HG02763 (cell line): ENCODE data around the gene TMED4.

Experiments used
- ATAC-seq: cut with Tn5 transposase; IDR thresholded peaks from one replicate; pipeline ENCODE4 v1.9.1; 2021; ENCODE audit warnings: mild to moderate bottlenecking, moderate library complexity; ENCODE audit not compliant: unreplicated experiment

Gene TMED4

DNA sequence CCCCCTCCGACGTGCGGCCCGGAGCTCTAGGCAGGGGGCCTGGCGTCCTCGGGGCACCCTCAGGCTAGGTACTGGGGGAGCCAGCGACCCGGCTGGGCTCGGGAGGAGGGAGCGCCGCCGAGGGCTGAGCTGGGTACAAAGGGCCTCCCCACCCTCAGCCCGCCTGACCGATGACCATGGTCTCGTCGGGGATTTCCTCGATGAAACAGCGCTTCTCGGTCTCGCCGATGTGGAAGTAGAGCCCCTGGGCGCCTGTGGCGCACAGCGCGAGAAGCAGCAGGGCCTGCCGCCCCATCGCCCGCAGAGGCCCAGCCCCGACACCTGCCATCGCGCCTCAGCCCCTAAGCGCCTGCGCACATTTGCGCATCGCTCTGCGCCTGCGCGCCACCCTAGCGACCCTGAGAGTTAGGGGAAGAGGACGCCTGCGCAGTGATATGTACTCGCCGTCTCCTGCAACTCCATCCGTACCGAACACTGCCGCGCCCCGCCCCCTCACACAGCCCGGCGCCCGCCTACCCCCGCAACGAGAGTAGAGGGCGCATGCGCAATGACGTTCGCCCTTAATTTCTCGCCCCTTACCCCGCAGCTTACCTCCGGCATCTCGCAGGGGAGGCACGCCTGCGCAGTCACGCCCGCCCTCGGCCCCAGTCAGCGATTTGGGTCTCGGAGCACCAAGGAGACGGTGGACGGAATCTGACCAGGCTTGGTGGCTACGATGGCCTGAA, at the start of gene TMED4:
Gene TMED4 (minus strand): TSS at position 353 of the 725 bp plus-strand sequence. CDS start 25 bp downstream, at position 328.
- ATAC-seq, result peak; percentile 95

- ATAC-seq, result no peak
These were observed 49.6 kb upstream of the TMED4 start for GRCh38 chr7:44631458-44632115.

GRCh38 chr7:44630792-44631457, 48.9 kb upstream of the TMED4 start:
- ATAC-seq, result no peak

DNA sequence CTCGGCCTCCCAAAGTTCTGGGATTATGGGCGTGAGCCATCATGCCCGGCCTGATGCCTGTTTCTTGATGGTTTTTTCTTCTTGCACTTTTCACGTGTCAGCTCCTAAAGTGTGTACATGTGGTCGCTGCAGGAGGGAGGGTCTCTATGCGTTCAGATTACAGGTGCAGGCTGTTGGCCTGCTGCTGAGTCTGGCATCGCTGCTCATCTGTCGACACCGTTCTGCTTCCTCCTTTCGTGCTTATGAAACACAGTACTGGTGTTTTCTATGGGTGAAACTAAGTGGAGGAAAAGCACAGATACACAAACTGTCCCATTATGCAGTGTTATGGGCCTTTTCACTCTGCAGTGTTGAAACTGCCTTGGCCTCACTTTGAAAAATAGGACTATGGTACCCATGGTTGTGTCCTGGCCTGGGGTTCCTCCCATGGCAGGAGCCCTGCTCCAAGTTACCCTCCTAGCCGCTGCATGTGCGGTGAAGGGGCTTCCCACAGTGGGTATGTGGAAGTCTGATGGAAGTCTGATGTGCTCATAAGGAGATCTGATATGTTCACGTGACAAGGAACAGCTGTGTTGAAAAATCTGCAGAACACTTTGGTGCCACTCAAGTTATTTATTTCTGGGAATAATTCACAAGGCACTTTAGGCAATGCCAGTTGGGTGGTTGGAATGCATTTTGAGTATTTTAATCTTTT, 47.9 kb upstream of the TMED4 start:
- ATAC-seq, result no peak

DNA sequence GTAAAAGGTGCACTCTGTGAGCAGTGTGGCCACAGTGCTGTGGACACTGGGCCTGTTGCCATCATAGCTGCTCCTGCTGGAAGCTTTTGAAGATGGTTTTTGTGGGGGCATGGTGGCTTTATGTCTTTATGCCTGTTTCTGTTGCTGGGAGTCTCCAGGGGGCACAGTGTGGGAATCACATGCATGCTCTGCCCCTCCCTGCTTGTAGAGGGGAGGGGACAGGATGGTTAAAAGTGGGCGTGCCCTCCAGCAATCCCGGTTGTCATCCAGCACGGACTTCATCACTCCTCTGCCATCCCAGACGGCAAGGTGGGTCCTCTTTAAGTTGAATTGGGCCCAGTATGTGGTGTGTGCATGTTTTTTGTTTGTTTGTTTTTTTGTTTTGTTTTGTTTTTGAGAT, 44.6 kb upstream of the TMED4 start:
- no peak for ATAC-seq

- ATAC-seq, result no peak
These were observed 43.8 kb upstream of the TMED4 start for GRCh38 chr7:44625526-44626471.

DNA sequence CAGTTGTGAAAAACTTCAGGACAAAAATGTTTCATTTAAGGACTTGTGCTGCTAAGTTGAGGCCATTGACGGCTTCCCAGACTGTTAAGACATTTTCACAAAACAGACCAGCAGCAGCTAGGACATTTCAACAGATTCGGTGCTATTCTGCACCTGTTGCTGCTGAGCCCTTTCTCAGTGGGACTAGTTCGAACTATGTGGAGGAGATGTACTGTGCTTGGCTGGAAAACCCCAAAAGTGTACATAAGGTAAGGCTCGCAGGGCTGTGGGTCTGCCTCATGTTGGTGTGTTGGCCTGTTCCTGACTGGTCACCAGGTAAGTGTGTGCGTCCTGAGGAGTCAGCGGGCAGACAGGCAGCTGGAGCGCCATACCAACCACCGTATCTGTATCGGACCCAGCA, 42.3 kb upstream of the TMED4 start:
- ATAC-seq, result no peak

GRCh38 chr7:44622342-44623151, 40.5 kb upstream of the TMED4 start:
- peak; percentile 65 for ATAC-seq

DNA sequence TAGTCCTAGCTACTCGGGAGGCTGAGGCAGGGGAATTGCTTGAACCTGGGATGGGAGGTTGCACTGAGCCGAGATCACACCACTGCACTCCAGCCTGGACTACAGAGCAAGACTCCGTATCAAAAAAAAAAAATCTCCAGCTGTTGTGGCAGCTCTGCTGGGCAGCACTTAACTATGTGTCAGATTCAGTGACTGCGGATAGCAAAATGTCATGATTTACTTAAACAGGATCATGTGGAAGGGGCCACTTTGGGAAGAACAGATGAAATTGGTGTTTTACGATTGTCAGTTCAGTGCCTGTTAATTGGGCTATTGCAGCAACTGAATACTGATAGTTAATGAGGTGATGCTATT, 39.7 kb upstream of the TMED4 start:
- no peak for ATAC-seq

DNA sequence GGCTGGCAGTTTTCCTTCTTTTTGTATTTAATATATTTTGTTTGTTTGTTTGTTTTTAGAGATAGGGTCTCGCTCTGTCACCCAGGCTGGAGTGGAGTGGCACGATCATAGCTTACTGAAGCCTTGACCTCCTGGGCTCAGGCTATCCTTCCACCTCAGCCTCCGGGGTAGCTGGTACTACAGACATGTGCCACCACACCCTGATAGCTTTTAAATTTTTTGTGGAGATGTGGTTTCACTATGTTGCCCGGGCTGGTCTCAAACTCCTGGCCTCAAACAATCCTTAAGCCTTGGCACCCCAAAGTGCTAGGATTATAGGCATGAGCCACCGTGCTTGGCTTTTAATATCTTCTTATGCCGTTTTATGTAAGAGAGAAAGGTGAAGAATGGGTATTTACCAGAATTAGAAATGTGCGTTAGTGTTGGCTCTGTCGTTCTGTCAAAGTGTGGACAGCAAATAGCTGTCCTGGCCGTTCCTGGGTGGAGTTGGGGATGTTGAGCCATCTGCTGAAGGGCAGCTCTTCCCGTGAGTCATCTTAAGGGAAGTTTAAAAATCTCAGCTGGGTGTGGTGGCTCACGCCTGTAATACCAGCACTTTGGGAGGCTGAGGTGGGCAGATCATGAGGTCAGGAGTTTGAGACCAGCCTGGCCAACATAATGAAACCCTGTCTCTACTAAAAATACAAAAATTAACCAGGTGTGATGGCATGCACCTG, 39.2 kb upstream of the TMED4 start:
- no peak for ATAC-seq

GRCh38 chr7:44618753-44619152, 36.7 kb upstream of the TMED4 start:
- no peak for ATAC-seq

DNA sequence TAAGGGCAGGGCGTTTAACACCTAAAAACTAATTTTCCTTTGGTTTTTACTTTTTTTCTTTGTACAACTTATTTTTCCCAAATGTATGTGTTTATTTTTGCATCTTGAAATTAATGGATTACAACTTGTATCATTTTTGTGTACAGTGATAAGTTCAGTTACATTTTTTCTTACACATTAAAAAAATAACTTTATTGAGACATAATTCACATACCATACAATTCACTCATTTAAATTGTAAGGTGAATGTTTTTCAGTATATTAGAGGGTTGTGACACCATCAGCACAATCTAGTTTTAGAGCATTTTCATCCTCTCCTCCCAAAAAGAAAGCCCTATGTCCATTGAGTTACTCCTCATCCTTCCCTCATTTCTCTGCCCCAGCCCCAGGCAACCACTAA, 36.0 kb upstream of the TMED4 start:
- ATAC-seq, result no peak

- no peak for ATAC-seq
These were observed 35.3 kb upstream of the TMED4 start for GRCh38 chr7:44617225-44617890.

GRCh38 chr7:44616545-44616944, 34.5 kb upstream of the TMED4 start:
- ATAC-seq, result no peak

- no peak for ATAC-seq
These were observed 33.8 kb upstream of the TMED4 start for GRCh38 chr7:44615793-44616192.

DNA sequence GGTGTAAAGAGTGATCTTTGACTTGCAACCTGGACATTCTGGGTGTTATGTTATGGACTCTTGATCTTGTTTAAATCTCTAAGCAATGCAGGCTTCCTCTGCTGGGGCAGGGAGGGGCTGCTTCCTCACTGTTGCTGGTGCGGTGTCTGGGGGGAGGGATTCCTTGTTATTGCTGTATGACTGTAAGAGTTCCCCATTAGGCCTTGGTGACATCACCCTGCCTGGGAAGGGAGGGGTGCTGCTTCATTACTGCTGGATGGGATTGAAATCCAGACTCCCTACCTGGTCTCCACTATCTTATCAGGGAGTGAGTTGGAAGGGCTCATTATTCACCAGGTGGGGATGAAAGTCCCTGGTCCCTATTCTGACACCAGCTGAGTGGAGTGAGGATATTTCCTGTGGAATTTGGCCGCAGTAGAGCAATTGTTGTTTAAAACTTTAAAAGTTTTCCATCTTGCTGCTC, 33.1 kb upstream of the TMED4 start:
- no peak for ATAC-seq

DNA sequence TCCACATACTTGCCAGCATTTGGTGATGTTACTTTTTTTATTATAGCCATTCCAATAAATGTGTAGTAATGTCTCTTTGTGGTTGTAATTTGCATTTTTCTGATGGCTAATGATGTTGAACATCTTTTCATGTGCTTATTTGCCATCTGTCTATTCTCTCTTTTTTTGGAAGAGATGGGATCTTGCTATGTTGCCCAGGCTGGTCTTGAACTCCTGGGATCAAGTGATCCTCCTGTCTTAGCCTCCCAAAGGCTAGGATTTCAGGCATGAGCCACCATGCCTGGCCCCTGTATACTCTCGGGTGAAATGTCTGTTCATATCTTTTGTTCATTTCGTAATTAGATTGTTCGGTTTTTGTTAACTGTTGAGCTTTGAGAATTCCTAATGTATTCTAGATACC, 27.8 kb upstream of the TMED4 start:
- ATAC-seq, result no peak

- no peak for ATAC-seq
These were observed 27.1 kb upstream of the TMED4 start for GRCh38 chr7:44608916-44609648.
